Spleen (tissue), 7 donors: ENCODE data around the gene YJU2.
"Not testable (repeated sequence)": the region's sequence is repeated elsewhere in the genome, so short reads cannot be mapped to it uniquely, and the experiment has no call there.

Experiments
- CTCF ChIP-seq, 11 experiments: fragments of 200-600 bp in 7 of 11; fragments of 450-650 bp in 4 of 11; sonication (generic) in 4 of 11; IDR thresholded peaks in 8 of 11; conservative IDR thresholded peaks in 3 of 11; 1 replicate in 7 of 11; 2 replicates in 4 of 11; pipeline versions ENCODE4 v1.4.0 to v1.8.0; 2016 to 2021; ENCODE audit warnings: antibody characterized with exemption in 11 of 11, inconsistent platforms in 4 of 11, mild to moderate bottlenecking in 1 of 11
- POLR2A ChIP-seq, 3 donors: fragments of 450-650 bp; IDR thresholded peaks; one replicate each; pipeline ENCODE4 v1.5.1; 2017; ENCODE audit warnings: antibody characterized with exemption in 3 of 3, mild to moderate bottlenecking in 1 of 3
- POLR2AphosphoS5 ChIP-seq, 3 donors: sonication (generic); formaldehyde crosslinking; IDR thresholded peaks; one replicate each; pipeline ENCODE4 v1.5.1; 2017; ENCODE audit warnings: antibody characterized with exemption in 3 of 3
- donor health status: DM: no; HTN: no; CAD: no; lungs with moderate emphysema.
- donor health status: DM: no; HTN: no; CAD: no.
- donor health status: DM: no; HTN: no; CAD: no.

DNA sequence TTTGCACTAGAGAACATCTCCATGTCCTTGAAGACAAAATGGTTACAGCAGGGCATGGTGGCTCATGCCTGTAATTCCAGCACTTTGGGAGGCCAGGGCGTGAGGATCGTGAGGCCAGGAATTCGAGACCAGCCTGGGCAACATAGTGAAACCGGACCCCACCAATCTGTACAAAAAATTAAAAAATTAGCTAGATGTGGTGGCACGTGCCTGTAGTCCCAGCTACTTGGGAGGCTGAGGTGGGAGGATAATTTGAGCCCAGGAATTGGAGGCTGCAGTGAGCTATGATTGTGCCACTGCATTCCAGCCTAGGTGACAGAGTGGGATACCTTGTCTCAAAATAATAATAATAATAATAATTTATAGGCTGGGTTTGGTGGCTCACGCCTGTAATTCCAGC, 16.6 kb upstream of the YJU2 start:
- not testable (repeated sequence) for TF ChIP-seq POLR2A (IDR thresholded peaks at IDR 0.05); POLR2AphosphoS5 (IDR thresholded peaks at IDR 0.05); CTCF (IDR thresholded peaks at IDR 0.05 in 8 of 11, conservative IDR thresholded peaks at IDR 0.05 in 3 of 11)
